Gastroesophageal sphincter (tissue), 4 donors: ENCODE data around the gene DDC. TPM values are rescaled to one million over a fixed set of nuclear protein-coding genes. Genes with fewer than 3 reads are reported as not detected.

ENCODE experiments used
- ATAC-seq: fragments of 150-250 bp; one replicate; pipeline ENCODE4 v1.9.1; 2016; ENCODE audit warnings: mild to moderate bottlenecking, moderate library complexity
- H3K27ac ChIP-seq, 4 donors: fragments of 200-600 bp; sonication (generic) in 3 of 4; 1 replicate in 3 of 4; 2 replicates in 1 of 4; pipeline ENCODE4 v1.5.1; 2016 to 2019
- H3K27me3 ChIP-seq: fragments of 200-600 bp; sonication (generic); one replicate; pipeline ENCODE4 v1.5.1; 2019
- H3K36me3 ChIP-seq, 2 donors: fragments of 200-600 bp; sonication (generic); one replicate each; pipeline ENCODE4 v1.5.1; 2019; ENCODE audit warnings: control low read depth in 1 of 2
- H3K4me1 ChIP-seq, 3 donors: fragments of 200-600 bp; sonication (generic); 1 replicate in 2 of 3; 2 replicates in 1 of 3; pipeline ENCODE4 v1.5.1; 2016 to 2019; ENCODE audit warnings: control low read depth in 2 of 3
- H3K4me3 ChIP-seq, 2 donors: fragments of 200-600 bp; sonication (generic); one replicate each; pipeline ENCODE4 v1.5.1; 2019; ENCODE audit warnings: mild to moderate bottlenecking in 1 of 2, moderate library complexity in 1 of 2
- H3K9me3 ChIP-seq, 3 donors: fragments of 200-600 bp; sonication (generic); one replicate each; pipeline ENCODE4 v1.5.1; 2017 to 2019; ENCODE audit warnings: control low read depth in 2 of 3
- CTCF ChIP-seq, 4 experiments: fragments of 200-600 bp in 2 of 4; fragments of 450-650 bp in 2 of 4; sonication (generic) in 1 of 4; IDR thresholded peaks; one replicate each; pipeline ENCODE4 v1.5.1; 2017 to 2019; ENCODE audit warnings: antibody characterized with exemption in 4 of 4, mild to moderate bottlenecking in 2 of 4, moderate library complexity in 2 of 4
- EP300 ChIP-seq: sonication (generic); formaldehyde crosslinking; IDR thresholded peaks from one replicate; pipeline ENCODE4 v1.6.1; 2017; ENCODE audit warnings: antibody characterized with exemption, mild to moderate bottlenecking
- POLR2A ChIP-seq, 2 donors: fragments of 450-650 bp; IDR thresholded peaks; one replicate each; pipeline ENCODE4 v1.6.1; 2017; ENCODE audit warnings: antibody characterized with exemption in 2 of 2, mild to moderate bottlenecking in 2 of 2, moderate library complexity in 1 of 2
- POLR2AphosphoS5 ChIP-seq: sonication (generic); formaldehyde crosslinking; IDR thresholded peaks from one replicate; pipeline ENCODE4 v1.6.1; 2017; ENCODE audit warnings: antibody characterized with exemption
- WGBS, 2 donors: methylation state at CpG; one replicate each; pipeline ENCODE4 v1.1.5; 2018; ENCODE audit warnings: low coverage in 1 of 2; 5-methylcytosine and 5-hydroxymethylcytosine counted together
- total RNA-seq, 4 donors: library from RNA; depleted of rRNA; stranded (reverse); fragments of >200 nt; gene quantifications; one replicate each; pipeline ENCODE4 v1.1.0, GENCODE V29; 2016

The DDC gene
- total RNA-seq, 4 donors from 2014 or later, result not detected

GRCh38 chr7:50543776-50544442 is 21.3 kb downstream of the DDC start:
- no peak overlapping the region for H3K27ac ChIP-seq
- H3K4me3 ChIP-seq, result no peak overlapping the region
- H3K27me3 ChIP-seq, result peaks cover 9% of the 10 kb centered on the region
- no peaks in the 10 kb centered on the region for H3K36me3 ChIP-seq
- no peaks in the 10 kb centered on the region for H3K4me1 ChIP-seq
- ATAC-seq, result no peak
- WGBS, 2 donors, result 93% methylated on average over 5 to 17 of the region's 18 CpGs
- TF ChIP-seq EP300 (no peak), POLR2AphosphoS5 (no peak), CTCF (IDR thresholded peaks at IDR 0.05) (no peak), POLR2A (IDR thresholded peaks at IDR 0.05) (no peak)
- H3K9me3 ChIP-seq, result no peaks in the 10 kb centered on the region

- WGBS, 2 donors, result 81 to 93% methylated on average over 10 of the region's 11 CpGs
- Histone ChIP-seq H3K4me3 (no peak overlapping the region), H3K9me3 (no peaks in the 10 kb centered on the region), H3K4me1 (no peaks in the 10 kb centered on the region), H3K27me3 (peaks cover 9% of the 10 kb centered on the region), H3K27ac (no peak overlapping the region), H3K36me3 (no peaks in the 10 kb centered on the region)
- no peak for ATAC-seq
- no peak for TF ChIP-seq POLR2AphosphoS5
- TF ChIP-seq POLR2A (IDR thresholded peaks at IDR 0.05), result no peak
- no peak for TF ChIP-seq CTCF (IDR thresholded peaks at IDR 0.05)
- TF ChIP-seq EP300, result no peak
Observed at GRCh38 chr7:50542132-50542531, 23.1 kb downstream of the DDC start.

GRCh38 chr7:50540785-50541579 is 24.2 kb downstream of the DDC start:
- ATAC-seq, result no peak
- H3K4me3 ChIP-seq, result no peak overlapping the region
- no peaks in the 10 kb centered on the region for H3K36me3 ChIP-seq
- H3K9me3 ChIP-seq, result no peaks in the 10 kb centered on the region
- no peak overlapping the region for H3K27ac ChIP-seq
- 93 to 97% methylated on average over 3 of the region's 9 CpGs for WGBS, 2 donors
- H3K4me1 ChIP-seq, result no peaks in the 10 kb centered on the region
- TF ChIP-seq EP300, result no peak
- TF ChIP-seq POLR2AphosphoS5, result no peak
- no peak for TF ChIP-seq POLR2A (IDR thresholded peaks at IDR 0.05)
- no peak for TF ChIP-seq CTCF (IDR thresholded peaks at IDR 0.05)
- peaks cover 9% of the 10 kb centered on the region for H3K27me3 ChIP-seq

GRCh38 chr7:50539725-50540124 is 25.5 kb downstream of the DDC start:
- ATAC-seq, result no peak
- Histone ChIP-seq H3K36me3 (no peaks in the 10 kb centered on the region), H3K9me3 (no peaks in the 10 kb centered on the region), H3K4me1 (no peaks in the 10 kb centered on the region), H3K27me3 (peaks cover 9% of the 10 kb centered on the region), H3K4me3 (no peak overlapping the region), H3K27ac (no peak overlapping the region)
- 94% methylated on average over 12 of the region's 15 CpGs; no CpG with 5 or more reads in 1 of the 2 donors for WGBS, 2 donors
- TF ChIP-seq CTCF (IDR thresholded peaks at IDR 0.05) (no peak), POLR2A (IDR thresholded peaks at IDR 0.05) (no peak), EP300 (no peak), POLR2AphosphoS5 (no peak)
